Nucleus accumbens (tissue), 56 donors: Measurements from ENCODE around the gene CRYL1.

Experiments
- DNase-seq, 56 donors: peaks; one replicate each; lab custom pipeline; 2025; lab: John Stamatoyannopoulos, UW

CRYL1 gene

DNA sequence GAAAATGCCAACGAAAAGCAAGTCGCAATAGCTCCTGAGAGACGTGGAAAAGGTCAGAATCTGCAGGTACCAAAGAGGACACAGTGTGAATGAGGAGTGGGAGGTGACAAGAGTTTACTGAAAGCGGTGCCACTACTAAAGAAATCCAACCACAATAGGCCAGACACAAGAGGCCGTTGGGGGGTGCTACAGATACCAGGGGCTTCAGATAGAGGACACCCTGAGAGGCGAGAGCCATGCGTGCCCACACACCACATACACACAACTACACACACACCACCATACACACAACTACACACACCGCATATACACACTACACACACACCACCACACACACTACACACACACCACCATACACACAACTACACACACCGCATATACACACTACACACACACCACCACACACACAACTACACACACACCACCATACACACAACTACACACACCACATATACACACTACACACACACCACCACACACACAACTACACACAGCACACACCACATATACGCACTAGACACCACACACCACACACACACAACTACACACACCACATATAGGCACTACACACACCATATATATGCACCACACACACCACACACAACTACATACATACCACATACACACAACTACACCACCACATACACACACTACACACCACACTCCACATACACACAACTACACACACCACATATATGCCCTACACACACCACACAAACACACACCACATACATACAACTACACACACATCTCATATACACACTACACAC, 28.5 kb downstream of the CRYL1 start:
- no peak for DNase-seq

DNA sequence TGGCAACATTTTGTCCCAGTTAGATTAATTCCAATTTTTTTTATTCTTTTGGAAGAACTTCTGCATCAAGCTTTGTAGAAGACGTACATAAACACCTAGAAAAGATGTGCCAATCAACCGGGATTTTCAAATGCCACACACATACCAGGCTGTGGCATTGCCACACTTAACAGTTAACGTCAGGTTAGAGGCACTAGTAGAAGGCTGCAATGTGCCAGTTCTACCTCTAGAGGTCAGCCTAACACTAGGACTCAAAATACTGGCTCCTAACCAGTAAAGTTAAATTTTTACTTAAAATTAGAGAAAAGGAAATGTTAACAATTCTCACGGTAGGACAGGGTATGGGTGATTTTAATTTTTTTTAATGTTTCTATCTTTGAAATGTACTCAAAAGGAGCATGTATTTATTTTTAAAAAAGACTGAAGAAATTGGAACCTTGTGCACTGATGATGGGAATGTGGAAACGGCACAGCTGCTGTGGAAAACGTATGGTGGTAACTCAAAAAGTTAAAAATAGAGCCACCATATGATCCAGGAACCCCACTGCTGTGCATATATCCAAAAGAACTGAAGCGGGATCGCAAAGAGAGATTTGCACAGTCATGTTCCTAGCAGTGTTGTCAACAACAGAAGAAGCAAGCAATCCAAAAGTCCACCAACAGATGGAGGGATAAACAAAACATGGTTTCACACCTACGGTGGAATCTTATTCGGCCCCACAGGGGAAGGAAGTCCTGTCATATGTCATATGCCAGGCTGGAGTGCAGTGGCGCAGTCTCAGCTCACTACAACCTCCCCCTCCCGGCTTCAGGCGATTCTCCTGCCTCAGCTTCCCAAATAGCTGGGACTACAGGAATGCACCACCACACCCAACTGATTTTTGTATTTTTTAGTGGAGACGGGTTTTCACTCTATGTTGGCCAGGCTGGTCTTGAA, 30.3 kb downstream of the CRYL1 start:
- peak in 43 of 56 donors; percentile 1 to 82 (median 31) for DNase-seq

- no peak for DNase-seq
These were observed 31.0 kb downstream of the CRYL1 start for GRCh38 chr13:20494656-20495055.

GRCh38 chr13:20492641-20493040, 33.0 kb downstream of the CRYL1 start:
- peak in 3 of 56 donors; percentile 0 to 9 (median 8) for DNase-seq

- DNase-seq, result no peak
These were observed 33.7 kb downstream of the CRYL1 start for GRCh38 chr13:20491926-20492435.

GRCh38 chr13:20489185-20489820, 36.4 kb downstream of the CRYL1 start:
- DNase-seq, result peak in 9 of 56 donors; percentile 15 to 58 (median 21)

GRCh38 chr13:20487927-20488326, 37.7 kb downstream of the CRYL1 start:
- no peak for DNase-seq

DNA sequence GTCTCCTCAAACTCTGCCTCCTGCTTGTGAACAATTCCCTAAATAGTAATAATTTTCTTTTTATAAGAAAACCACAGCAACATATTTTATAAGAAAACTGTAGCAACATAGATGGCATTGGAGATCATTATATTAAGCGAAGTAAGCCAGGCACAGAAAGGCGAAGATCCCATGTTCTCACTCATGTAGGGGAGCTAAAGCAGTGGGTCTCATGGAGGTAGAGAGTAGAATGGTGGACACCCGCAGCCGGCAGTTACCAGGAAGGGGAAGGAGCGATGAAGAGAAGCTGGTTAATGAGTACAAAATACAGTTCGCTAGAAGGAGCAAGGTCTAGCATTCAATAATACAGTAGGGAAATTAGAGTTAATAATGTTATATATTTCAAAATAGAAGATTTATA, 42.9 kb downstream of the CRYL1 start:
- DNase-seq, result no peak

DNA sequence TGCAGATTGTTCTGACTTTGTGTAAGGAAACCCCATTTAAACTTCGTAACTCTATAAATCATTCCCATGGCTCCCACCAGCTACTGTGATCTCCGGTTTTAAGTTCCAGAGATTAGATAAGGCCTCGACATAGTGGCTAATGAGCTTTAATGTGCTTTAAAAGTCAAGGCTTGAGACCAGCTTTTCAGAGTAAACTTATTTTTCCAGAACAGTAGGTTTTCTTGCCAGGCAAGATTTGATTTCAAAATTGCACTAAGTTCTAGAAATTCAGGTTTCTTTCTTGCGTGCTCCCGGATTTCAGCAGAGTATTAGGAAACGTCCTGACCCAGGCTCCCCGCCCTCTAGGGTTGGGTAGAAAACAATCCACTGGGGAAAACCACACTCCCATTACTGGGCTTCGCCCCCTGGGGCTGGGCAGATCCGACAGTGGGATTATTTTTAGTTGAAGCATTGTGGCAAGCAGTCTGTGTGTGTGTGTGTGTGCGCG, 43.3 kb downstream of the CRYL1 start:
- no peak for DNase-seq

- no peak for DNase-seq
These were observed 48.3 kb downstream of the CRYL1 start for GRCh38 chr13:20477394-20477793.

DNA sequence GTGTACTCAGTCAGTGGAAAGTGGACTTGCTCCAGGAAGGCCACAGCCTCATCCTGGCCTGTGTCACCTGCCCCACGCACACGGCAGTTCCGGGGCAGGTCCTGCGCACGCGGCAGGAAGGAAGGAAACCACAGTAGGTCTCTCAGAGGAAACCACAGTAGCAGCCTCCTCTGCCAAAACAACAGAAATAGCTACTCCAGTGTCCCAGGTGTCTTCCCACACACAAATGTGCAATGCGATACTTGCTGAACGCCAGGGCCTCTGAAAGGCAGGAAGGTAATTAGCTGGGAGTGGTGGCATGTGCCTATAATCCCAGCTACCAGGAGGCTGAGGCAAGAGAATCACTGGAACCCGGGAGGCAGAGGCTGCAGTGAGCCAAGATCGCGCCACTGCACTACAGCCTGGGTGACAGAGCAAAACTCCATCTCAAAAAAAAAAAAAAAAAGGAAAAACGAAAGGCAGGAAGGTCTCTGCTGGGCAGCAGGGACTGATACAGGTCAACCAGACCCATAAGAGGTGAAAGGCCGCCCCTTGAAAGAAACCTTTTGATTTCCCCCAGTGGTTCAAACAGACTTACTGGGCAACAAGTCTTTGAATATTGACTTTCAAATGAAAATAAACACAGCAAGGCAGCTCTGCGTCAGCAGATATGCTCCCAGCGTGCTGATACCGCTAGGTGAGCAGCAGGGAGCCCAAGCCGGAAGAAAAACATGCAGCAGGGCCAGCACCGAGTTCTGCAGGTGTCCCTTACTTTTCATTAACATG, 49.5 kb downstream of the CRYL1 start:
- no peak for DNase-seq

- DNase-seq, result no peak
These were observed 51.1 kb downstream of the CRYL1 start for GRCh38 chr13:20474515-20474914.

- DNase-seq, result no peak
These were observed 51.8 kb downstream of the CRYL1 start for GRCh38 chr13:20473888-20474287.

DNA sequence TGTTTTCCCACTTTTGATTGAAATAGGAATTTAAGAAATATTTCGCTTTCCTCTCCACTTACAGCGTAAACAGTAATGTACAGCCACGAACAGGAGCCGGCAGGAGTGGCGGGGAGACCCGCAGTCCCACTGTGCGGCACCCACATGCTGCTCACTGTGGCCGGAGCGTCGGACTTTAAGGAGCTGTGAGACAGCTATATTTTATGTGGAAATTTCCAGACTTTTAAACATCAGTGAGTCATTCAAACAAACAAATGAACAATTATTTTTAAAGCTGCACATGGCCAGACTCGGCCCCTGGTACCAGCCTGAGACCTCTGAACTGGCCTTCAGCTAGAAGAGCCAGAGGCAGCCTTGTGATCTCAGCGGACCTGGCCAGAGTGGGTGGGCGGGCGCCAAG, 52.5 kb downstream of the CRYL1 start:
- DNase-seq, result no peak

DNA sequence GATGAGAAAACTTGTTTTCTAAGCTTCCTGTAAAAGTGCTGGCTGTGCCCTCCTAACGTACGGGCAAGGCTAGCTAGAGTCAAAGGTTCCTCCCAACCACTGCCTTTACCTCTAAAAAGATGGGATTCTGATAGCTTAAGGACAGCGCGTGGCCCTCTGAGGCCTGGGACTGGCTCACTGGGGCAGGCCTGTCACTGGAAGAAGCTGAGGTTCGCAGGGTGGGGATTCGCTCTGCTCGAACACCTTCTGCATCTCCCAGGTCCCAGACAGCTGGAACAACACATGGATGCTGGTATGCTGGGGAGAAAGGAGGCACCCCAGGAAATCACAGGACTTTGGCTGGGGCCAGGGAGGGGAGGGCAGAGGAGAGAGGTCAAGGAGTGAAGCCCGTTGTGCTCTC, 53.1 kb downstream of the CRYL1 start:
- no peak for DNase-seq

GRCh38 chr13:20470136-20470535, 55.5 kb downstream of the CRYL1 start:
- peak in 3 of 56 donors; percentile 17 to 31 (median 26) for DNase-seq

DNA sequence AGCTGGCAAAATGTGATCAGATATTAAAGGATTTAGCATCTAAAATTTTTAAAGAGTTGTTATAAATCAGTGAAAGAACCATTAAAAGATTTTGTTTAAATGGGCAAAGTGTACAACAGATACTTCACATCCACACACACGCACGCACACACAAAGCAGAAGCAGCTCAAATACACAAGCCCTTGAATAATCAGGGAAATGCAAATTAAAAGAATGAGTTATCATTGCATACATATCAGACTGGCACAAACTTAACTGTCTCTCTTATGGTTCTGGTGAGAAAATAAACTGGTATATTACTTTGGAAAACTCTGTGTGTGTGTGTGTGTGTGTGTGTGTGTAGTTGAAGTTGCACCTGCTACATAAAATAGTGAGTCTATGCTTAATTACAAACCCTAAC, 59.3 kb downstream of the CRYL1 start:
- DNase-seq, result no peak

- DNase-seq, result peak in 6 of 56 donors; percentile 11 to 48 (median 19)
These were observed 60.3 kb downstream of the CRYL1 start for GRCh38 chr13:20465218-20465879.

DNA sequence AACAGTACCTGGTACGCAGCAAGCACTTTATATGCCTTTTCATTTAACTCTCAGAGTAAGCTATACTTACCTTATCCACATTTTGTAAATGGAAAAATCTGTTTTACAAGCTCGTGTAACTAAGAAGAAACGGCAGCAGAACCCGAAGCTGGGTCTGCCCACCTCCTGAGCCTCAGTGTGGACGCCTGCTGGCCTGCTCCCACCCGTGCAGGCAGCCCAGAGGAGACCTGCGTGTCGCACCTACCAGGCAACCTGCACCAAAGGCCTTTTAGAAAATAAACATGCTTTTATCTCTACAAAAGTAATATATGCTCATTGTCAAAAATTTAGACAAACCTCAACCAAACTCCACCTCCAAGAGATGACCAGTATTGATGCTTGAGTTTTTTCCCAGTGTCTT, 62.7 kb downstream of the CRYL1 start:
- DNase-seq, result no peak
